ENCODE measurements around the gene MCFD2. TPM values are rescaled to one million over a fixed set of nuclear protein-coding genes. Genes with fewer than 3 reads are reported as not detected.
A peak's percentile ranks its signal among the peaks of the same experiment; 100 is the strongest.

MCFD2 gene
- total RNA-seq, 4 donors from 2014 or later = 21.5 to 60.4 (median 49.2) TPM

GRCh38 chr2:46924608-46925007 lies 9.0 kb upstream of the MCFD2 start:
- DNase-seq = peak in 1 of 3 donors; percentile 39
- no peaks in the 10 kb centered on the region for H3K9me3 ChIP-seq
- no peak for TF ChIP-seq CTCF (IDR thresholded peaks at IDR 0.05)
- TF ChIP-seq POLR2A (IDR thresholded peaks at IDR 0.05) = no peak
- H3K27ac ChIP-seq = no peak overlapping the region
- H3K4me1 ChIP-seq = peaks cover 0 to 9% (median 0%) of the 10 kb centered on the region in 4 donors
- no peak overlapping the region for H3K4me3 ChIP-seq
- H3K36me3 ChIP-seq = no peaks in the 10 kb centered on the region
- no peaks in the 10 kb centered on the region for H3K27me3 ChIP-seq

- TF ChIP-seq CTCF (IDR thresholded peaks at IDR 0.05) (no peak), POLR2A (IDR thresholded peaks at IDR 0.05) (no peak)
- H3K27ac ChIP-seq = no peak overlapping the region
- no peaks in the 10 kb centered on the region for H3K36me3 ChIP-seq
- H3K27me3 ChIP-seq = no peaks in the 10 kb centered on the region
- no peak overlapping the region for H3K4me3 ChIP-seq
- no peaks in the 10 kb centered on the region for H3K9me3 ChIP-seq
- DNase-seq = peak in 1 of 3 donors; percentile 29
- peaks cover 0 to 9% (median 0%) of the 10 kb centered on the region in 4 donors for H3K4me1 ChIP-seq
Measured at GRCh38 chr2:46924038-46924437, 8.4 kb upstream of the MCFD2 start.

- H3K27me3 ChIP-seq = no peaks in the 10 kb centered on the region
- no peak overlapping the region for H3K4me3 ChIP-seq
- no peaks in the 10 kb centered on the region for H3K9me3 ChIP-seq
- DNase-seq = peak in 1 of 3 donors; percentile 70
- TF ChIP-seq CTCF (IDR thresholded peaks at IDR 0.05) (no peak), POLR2A (IDR thresholded peaks at IDR 0.05) (no peak)
- peaks cover 0 to 9% (median 0%) of the 10 kb centered on the region in 4 donors for H3K4me1 ChIP-seq
- peak overlapping the region in 1 of 4 donors; percentile 69 for H3K27ac ChIP-seq
- H3K36me3 ChIP-seq = no peaks in the 10 kb centered on the region
Measured at GRCh38 chr2:46923041-46923528, 7.5 kb upstream of the MCFD2 start.

- Histone ChIP-seq H3K4me3 (no peak overlapping the region), H3K4me1 (peaks cover 0 to 9% (median 0%) of the 10 kb centered on the region in 4 donors), H3K27ac (peak overlapping the region in 1 of 4 donors; percentile 69), H3K9me3 (no peaks in the 10 kb centered on the region), H3K36me3 (no peaks in the 10 kb centered on the region), H3K27me3 (no peaks in the 10 kb centered on the region)
- no peak for TF ChIP-seq POLR2A (IDR thresholded peaks at IDR 0.05)
- no peak for TF ChIP-seq CTCF (IDR thresholded peaks at IDR 0.05)
- peak in 1 of 3 donors; percentile 7 for DNase-seq
Measured at GRCh38 chr2:46922606-46923005, 7.0 kb upstream of the MCFD2 start.

- no peak for TF ChIP-seq POLR2A (IDR thresholded peaks at IDR 0.05)
- TF ChIP-seq CTCF (IDR thresholded peaks at IDR 0.05) = no peak
- Histone ChIP-seq H3K4me3 (no peak overlapping the region), H3K9me3 (no peaks in the 10 kb centered on the region), H3K27ac (peak overlapping the region in 1 of 4 donors; percentile 5), H3K36me3 (no peaks in the 10 kb centered on the region), H3K27me3 (no peaks in the 10 kb centered on the region), H3K4me1 (peaks cover 0 to 10% (median 1%) of the 10 kb centered on the region in 4 donors)
- DNase-seq = peak in 1 of 3 donors; percentile 38
Measured at GRCh38 chr2:46921676-46922448, 6.3 kb upstream of the MCFD2 start.
